GM23338 (cell line): Measurements from ENCODE around the gene PREP. TPM values are rescaled to one million over a fixed set of nuclear protein-coding genes. Genes with fewer than 3 reads are reported as not detected.

Source experiments
- ATAC-seq: fragments of 200-7000 bp; cut with Tn5 transposase; 3 replicates; pipeline ENCODE4 v1.9.1; 2020
- DNase-seq: peaks from one replicate; pipeline ENCODE4 v3.0.0-alpha.2; 2015; ENCODE audit warnings: low spot score
- H2AFZ ChIP-seq: fragments of 200-600 bp; sonication (generic); 2 replicates; pipeline ENCODE4 v1.8.0; 2016; ENCODE audit warnings: antibody characterized with exemption, mild to moderate bottlenecking, moderate library complexity
- H3F3A ChIP-seq: fragments of 200-600 bp; sonication (generic); replicated peaks from 2 replicates; pipeline ENCODE4 v1.8.0; 2017; ENCODE audit warnings: antibody characterized with exemption, mixed run types, low read depth
- H3K27ac ChIP-seq: fragments of 200-600 bp; sonication (generic); 2 replicates; pipeline ENCODE4 v1.6.1; 2016; ENCODE audit warnings: low read depth
- H3K27me3 ChIP-seq: fragments of 200-600 bp; sonication (generic); 2 replicates; pipeline ENCODE4 v1.8.0; 2016; ENCODE audit warnings: mild to moderate bottlenecking, mixed run types, moderate library complexity; ENCODE audit not compliant: insufficient read depth
- H3K36me3 ChIP-seq: fragments of 200-600 bp; sonication (generic); 2 replicates; pipeline ENCODE4 v1.8.0; 2016; ENCODE audit warnings: mild to moderate bottlenecking; ENCODE audit not compliant: insufficient read depth
- H3K4me1 ChIP-seq: fragments of 200-600 bp; sonication (generic); 2 replicates; pipeline ENCODE4 v1.8.0; 2016; ENCODE audit warnings: mild to moderate bottlenecking, moderate library complexity; ENCODE audit not compliant: insufficient read depth
- H3K4me2 ChIP-seq: fragments of 200-600 bp; sonication (generic); 2 replicates; pipeline ENCODE4 v1.7.1; 2017; ENCODE audit warnings: mixed run types
- H3K4me3 ChIP-seq: fragments of 200-600 bp; sonication (generic); 2 replicates; pipeline ENCODE4 v1.6.1; 2016; ENCODE audit warnings: mixed run types
- H3K79me2 ChIP-seq: fragments of 200-600 bp; sonication (generic); replicated peaks from 2 replicates; pipeline ENCODE4 v1.8.0; 2017; ENCODE audit warnings: mild to moderate bottlenecking; ENCODE audit not compliant: insufficient read depth
- H3K9me2 ChIP-seq: fragments of 200-600 bp; sonication (generic); 2 replicates; pipeline ENCODE4 v1.8.0; 2017; ENCODE audit not compliant: insufficient read depth
- H4K20me1 ChIP-seq: fragments of 200-600 bp; sonication (generic); replicated peaks from 2 replicates; pipeline ENCODE4 v1.8.0; 2017; ENCODE audit warnings: mild to moderate bottlenecking; ENCODE audit not compliant: insufficient read depth
- H3K27ac Mint-ChIP-seq: 2 replicates; pipeline ENCODE4 v1.8.0; 2020; ENCODE audit warnings: inconsistent platforms, mild to moderate bottlenecking, moderate library complexity, mixed read lengths
- H3K27me3 Mint-ChIP-seq: 3 replicates; pipeline ENCODE4 v1.8.0; 2022; ENCODE audit warnings: low read depth, mild to moderate bottlenecking, moderate library complexity, mixed read lengths, inconsistent platforms; ENCODE audit not compliant: insufficient read depth, poor library complexity
- H3K36me3 Mint-ChIP-seq: 3 replicates; pipeline ENCODE4 v1.8.0; 2021; ENCODE audit warnings: low read depth, mild to moderate bottlenecking, inconsistent platforms, moderate library complexity, mixed read lengths
- H3K4me1 Mint-ChIP-seq: 3 replicates; pipeline ENCODE4 v1.8.0; 2020; ENCODE audit warnings: mild to moderate bottlenecking, inconsistent platforms, mixed read lengths
- H3K4me3 Mint-ChIP-seq: 3 replicates; pipeline ENCODE4 v1.8.0; 2021; ENCODE audit warnings: moderate library complexity, mild to moderate bottlenecking, inconsistent platforms, mixed read lengths
- H3K9me3 Mint-ChIP-seq: 3 replicates; pipeline ENCODE4 v1.8.0; 2020; ENCODE audit warnings: moderate library complexity, mild to moderate bottlenecking, inconsistent platforms, mixed read lengths
- CREB1 ChIP-seq: fragments of 250-450 bp; sonication (Bioruptor Pico); IDR thresholded peaks from 2 replicates; pipeline ENCODE4 v1.5.0; 2020; ENCODE audit warnings: low read depth, mild to moderate bottlenecking, moderate library complexity
- JUNB ChIP-seq: IDR thresholded peaks from one replicate; pipeline ENCODE4 v1.6.1; 2016; ENCODE audit warnings: antibody characterized with exemption; ENCODE audit not compliant: unreplicated experiment
- NANOG ChIP-seq: IDR thresholded peaks from 2 replicates; pipeline ENCODE4 v1.6.1; 2016; ENCODE audit warnings: antibody characterized with exemption, borderline replicate concordance
- STAT1 ChIP-seq: IDR thresholded peaks from one replicate; pipeline ENCODE4 v1.6.1; 2016; ENCODE audit warnings: antibody characterized with exemption; ENCODE audit not compliant: unreplicated experiment
- ZNF331 ChIP-seq: fragments of 250-450 bp; sonication (Bioruptor Pico); IDR thresholded peaks from 2 replicates; pipeline ENCODE4 v1.5.0; 2020; ENCODE audit warnings: low read depth, mild to moderate bottlenecking, moderate library complexity
- polyA plus RNA-seq: library from polyadenylated mRNA; unstranded; fragments of >200 nt; fragmentation: Nextera tagmentation; extraction: Ambion mirVana; gene quantifications from 2 replicates; pipeline ENCODE4 v1.2.1, GENCODE V29; 2016
- total RNA-seq: library from RNA; depleted of rRNA; stranded (reverse); fragments of >200 nt; shearing (Covaris generic); gene quantifications from 2 replicates; pipeline ENCODE4 v1.2.3, GENCODE V29; 2014
- TF ChIP-seq, protein P1 (sequence below): fragments of 250-450 bp; sonication (Bioruptor Pico); IDR thresholded peaks from 2 replicates; pipeline ENCODE4 v1.5.0; 2020; ENCODE audit warnings: mild to moderate bottlenecking, moderate library complexity
- TF ChIP-seq, protein P2 (sequence below): IDR thresholded peaks from 2 replicates; pipeline ENCODE4 v1.6.1; 2016; ENCODE audit warnings: antibody characterized with exemption

The PREP gene
- total and polyA plus RNA-seq, 2 experiments from 2014 or later = 28.5 to 52.7 TPM

DNA sequence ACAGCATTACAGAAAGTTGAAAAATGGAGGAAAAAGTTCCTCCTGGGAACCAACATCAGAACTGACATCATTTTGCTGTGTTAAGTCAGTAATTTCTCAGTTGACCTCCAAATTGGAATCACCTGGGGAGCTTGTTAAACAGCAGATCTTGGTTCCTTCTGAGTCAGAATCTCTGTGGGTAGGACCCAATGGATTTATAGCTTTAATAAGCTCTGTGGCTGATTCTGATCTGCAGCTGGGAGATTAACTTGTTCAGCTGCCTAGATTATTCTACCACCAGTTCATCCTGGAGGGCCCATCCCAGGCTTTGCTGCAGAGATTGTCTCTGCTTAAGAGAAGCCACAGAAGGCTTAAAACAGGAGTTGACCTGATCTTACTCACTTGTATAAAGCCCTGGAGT, 132.4 kb downstream of the PREP start:
- Histone ChIP-seq H3K79me2 (no peaks in the 10 kb centered on the region), H2AFZ (no peak overlapping the region), H3K9me2 (no peaks in the 10 kb centered on the region), H3K36me3 (no peaks in the 10 kb centered on the region), H3K4me3 (no peak overlapping the region), H3K27ac (no peak overlapping the region), H3K27me3 (no peaks in the 10 kb centered on the region), H3K4me1 (0 out of 2 replicates have a peak, but pooled peaks cover 14% of the 10 kb centered on the region), H4K20me1 (no peaks in the 10 kb centered on the region), H3K4me2 (no peak overlapping the region), H3F3A (no peaks in the 10 kb centered on the region)
- Mint-ChIP-seq H3K27me3 (no peaks in the 10 kb centered on the region), H3K4me1 (peaks cover 18% of the 10 kb centered on the region), H3K9me3 (peaks cover 5% of the 10 kb centered on the region; the same call in 2 of the 3 replicates), H3K4me3 (no peak overlapping the region), H3K36me3 (peaks cover 2% of the 10 kb centered on the region; the same call in 2 of the 3 replicates), H3K27ac (no peak overlapping the region)
- ATAC-seq (no peak), DNase-seq (no peak)
- TF ChIP-seq NANOG = no peak
- TF ChIP-seq, protein P1, sequence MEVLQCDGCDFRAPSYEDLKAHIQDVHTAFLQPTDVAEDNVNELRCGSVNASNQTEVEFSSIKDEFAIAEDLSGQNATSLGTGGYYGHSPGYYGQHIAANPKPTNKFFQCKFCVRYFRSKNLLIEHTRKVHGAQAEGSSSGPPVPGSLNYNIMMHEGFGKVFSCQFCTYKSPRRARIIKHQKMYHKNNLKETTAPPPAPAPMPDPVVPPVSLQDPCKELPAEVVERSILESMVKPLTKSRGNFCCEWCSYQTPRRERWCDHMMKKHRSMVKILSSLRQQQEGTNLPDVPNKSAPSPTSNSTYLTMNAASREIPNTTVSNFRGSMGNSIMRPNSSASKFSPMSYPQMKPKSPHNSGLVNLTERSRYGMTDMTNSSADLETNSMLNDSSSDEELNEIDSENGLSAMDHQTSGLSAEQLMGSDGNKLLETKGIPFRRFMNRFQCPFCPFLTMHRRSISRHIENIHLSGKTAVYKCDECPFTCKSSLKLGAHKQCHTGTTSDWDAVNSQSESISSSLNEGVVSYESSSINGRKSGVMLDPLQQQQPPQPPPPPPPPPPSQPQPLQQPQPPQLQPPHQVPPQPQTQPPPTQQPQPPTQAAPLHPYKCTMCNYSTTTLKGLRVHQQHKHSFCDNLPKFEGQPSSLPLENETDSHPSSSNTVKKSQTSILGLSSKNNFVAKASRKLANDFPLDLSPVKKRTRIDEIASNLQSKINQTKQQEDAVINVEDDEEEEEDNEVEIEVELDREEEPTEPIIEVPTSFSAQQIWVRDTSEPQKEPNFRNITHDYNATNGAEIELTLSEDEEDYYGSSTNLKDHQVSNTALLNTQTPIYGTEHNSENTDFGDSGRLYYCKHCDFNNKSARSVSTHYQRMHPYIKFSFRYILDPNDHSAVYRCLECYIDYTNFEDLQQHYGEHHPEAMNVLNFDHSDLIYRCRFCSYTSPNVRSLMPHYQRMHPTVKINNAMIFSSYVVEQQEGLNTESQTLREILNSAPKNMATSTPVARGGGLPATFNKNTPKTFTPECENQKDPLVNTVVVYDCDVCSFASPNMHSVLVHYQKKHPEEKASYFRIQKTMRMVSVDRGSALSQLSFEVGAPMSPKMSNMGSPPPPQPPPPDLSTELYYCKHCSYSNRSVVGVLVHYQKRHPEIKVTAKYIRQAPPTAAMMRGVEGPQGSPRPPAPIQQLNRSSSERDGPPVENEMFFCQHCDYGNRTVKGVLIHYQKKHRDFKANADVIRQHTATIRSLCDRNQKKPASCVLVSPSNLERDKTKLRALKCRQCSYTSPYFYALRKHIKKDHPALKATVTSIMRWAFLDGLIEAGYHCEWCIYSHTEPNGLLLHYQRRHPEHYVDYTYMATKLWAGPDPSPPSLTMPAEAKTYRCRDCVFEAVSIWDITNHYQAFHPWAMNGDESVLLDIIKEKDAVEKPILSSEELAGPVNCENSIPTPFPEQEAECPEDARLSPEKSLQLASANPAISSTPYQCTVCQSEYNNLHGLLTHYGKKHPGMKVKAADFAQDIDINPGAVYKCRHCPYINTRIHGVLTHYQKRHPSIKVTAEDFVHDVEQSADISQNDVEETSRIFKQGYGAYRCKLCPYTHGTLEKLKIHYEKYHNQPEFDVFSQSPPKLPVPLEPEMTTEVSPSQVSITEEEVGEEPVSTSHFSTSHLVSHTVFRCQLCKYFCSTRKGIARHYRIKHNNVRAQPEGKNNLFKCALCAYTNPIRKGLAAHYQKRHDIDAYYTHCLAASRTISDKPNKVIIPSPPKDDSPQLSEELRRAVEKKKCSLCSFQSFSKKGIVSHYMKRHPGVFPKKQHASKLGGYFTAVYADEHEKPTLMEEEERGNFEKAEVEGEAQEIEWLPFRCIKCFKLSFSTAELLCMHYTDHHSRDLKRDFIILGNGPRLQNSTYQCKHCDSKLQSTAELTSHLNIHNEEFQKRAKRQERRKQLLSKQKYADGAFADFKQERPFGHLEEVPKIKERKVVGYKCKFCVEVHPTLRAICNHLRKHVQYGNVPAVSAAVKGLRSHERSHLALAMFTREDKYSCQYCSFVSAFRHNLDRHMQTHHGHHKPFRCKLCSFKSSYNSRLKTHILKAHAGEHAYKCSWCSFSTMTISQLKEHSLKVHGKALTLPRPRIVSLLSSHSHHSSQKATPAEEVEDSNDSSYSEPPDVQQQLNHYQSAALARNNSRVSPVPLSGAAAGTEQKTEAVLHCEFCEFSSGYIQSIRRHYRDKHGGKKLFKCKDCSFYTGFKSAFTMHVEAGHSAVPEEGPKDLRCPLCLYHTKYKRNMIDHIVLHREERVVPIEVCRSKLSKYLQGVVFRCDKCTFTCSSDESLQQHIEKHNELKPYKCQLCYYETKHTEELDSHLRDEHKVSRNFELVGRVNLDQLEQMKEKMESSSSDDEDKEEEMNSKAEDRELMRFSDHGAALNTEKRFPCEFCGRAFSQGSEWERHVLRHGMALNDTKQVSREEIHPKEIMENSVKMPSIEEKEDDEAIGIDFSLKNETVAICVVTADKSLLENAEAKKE = no peak
- TF ChIP-seq, protein P2, sequence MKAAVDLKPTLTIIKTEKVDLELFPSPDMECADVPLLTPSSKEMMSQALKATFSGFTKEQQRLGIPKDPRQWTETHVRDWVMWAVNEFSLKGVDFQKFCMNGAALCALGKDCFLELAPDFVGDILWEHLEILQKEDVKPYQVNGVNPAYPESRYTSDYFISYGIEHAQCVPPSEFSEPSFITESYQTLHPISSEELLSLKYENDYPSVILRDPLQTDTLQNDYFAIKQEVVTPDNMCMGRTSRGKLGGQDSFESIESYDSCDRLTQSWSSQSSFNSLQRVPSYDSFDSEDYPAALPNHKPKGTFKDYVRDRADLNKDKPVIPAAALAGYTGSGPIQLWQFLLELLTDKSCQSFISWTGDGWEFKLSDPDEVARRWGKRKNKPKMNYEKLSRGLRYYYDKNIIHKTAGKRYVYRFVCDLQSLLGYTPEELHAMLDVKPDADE = no peak
- no peak for TF ChIP-seq CREB1 (CRISPR knock-in tag)
- no peak for TF ChIP-seq JUNB
- no peak for TF ChIP-seq ZNF331 (CRISPR knock-in tag)
- no peak for TF ChIP-seq STAT1
